Iris pigment epithelial cell (primary cell): Measurements from ENCODE around the gene ELL.

Experiments
- DNase-seq: peaks from one replicate; pipeline ENCODE4 v3.0.0-alpha.2; 2011; ENCODE audit warnings: low read depth

Gene ELL

GRCh38 chr19:18445262-18445948 is 76.5 kb downstream of the ELL start:
- no peak for DNase-seq

GRCh38 chr19:18444513-18444912 is 77.4 kb downstream of the ELL start:
- no peak for DNase-seq

GRCh38 chr19:18443831-18444230 is 78.0 kb downstream of the ELL start:
- DNase-seq: no peak

- DNase-seq: no peak
Measured at GRCh38 chr19:18443406-18443805, 78.5 kb downstream of the ELL start.

- DNase-seq: no peak
Measured at GRCh38 chr19:18442941-18443340, 78.9 kb downstream of the ELL start.

GRCh38 chr19:18441804-18442788 is 79.8 kb downstream of the ELL start:
- DNase-seq: no peak

- no peak for DNase-seq
Measured at GRCh38 chr19:18440936-18441803, 80.7 kb downstream of the ELL start.

GRCh38 chr19:18440415-18440877 is 81.4 kb downstream of the ELL start:
- no peak for DNase-seq

GRCh38 chr19:18439910-18440237 is 82.0 kb downstream of the ELL start:
- no peak for DNase-seq

- peak; percentile 87 for DNase-seq
Measured at GRCh38 chr19:18439025-18439909, 82.6 kb downstream of the ELL start.

GRCh38 chr19:18438331-18439024 is 83.4 kb downstream of the ELL start:
- DNase-seq: no peak

GRCh38 chr19:18437491-18438330 is 84.2 kb downstream of the ELL start, which contains the start of gene ISYNA1:
ISYNA1 (minus strand) TSS chr19:18438133; CDS start chr19:18437979, 154 bp downstream.
- DNase-seq: peak; percentile 72

- peak; percentile 91 for DNase-seq
Measured at GRCh38 chr19:18436671-18437490, 85.0 kb downstream of the ELL start.

- DNase-seq: no peak
Measured at GRCh38 chr19:18435842-18436670, 85.8 kb downstream of the ELL start.

- no peak for DNase-seq
Measured at GRCh38 chr19:18435178-18435841, 86.6 kb downstream of the ELL start.

- DNase-seq: no peak
Measured at GRCh38 chr19:18434411-18435175, 87.3 kb downstream of the ELL start.
